ENCODE results near the gene SLC8A1.

GRCh38 chr2:40348038-40348437 is 103.9 kb downstream of the SLC8A1 start:
- TF ChIP-seq CTCF (IDR thresholded peaks at IDR 0.05), result no peak
- no peak for TF ChIP-seq EZH2 (IDR thresholded peaks at IDR 0.05)
- TF ChIP-seq EZH2phosphoT487 (IDR thresholded peaks at IDR 0.05), result no peak

Data from neural progenitor cell (in vitro differentiated cells).